Measurements from ENCODE around the gene TOMT. TPM values are rescaled to one million over a fixed set of nuclear protein-coding genes. Genes with fewer than 3 reads are reported as not detected.

Gene TOMT
- polyA plus RNA-seq, 1 donor from 2014 or later: 0.76 TPM

- peak overlapping the region; percentile 7 for H3K27ac ChIP-seq (ENCODE audit: low read length)
- no peak overlapping the region for H3K4me3 ChIP-seq (ENCODE audit: low read length)
- H3K9ac ChIP-seq (ENCODE audit: low read length): peak overlapping the region; percentile 5
- no peak overlapping the region for H2AFZ ChIP-seq (ENCODE audit: low read depth, low read length)
- H3K9me2 ChIP-seq (ENCODE audit: insufficient read depth, low read length): no peaks in the 10 kb centered on the region
- H3K27me3 ChIP-seq (ENCODE audit: insufficient read depth, low read depth, low read length): no peaks in the 10 kb centered on the region
- H3F3A ChIP-seq (ENCODE audit: insufficient read depth, low read length, poor library complexity, severe bottlenecking): no peaks in the 10 kb centered on the region
- H3K4me2 ChIP-seq (ENCODE audit: low read length): no peak overlapping the region
- no peaks in the 10 kb centered on the region for H4K20me1 ChIP-seq (ENCODE audit: insufficient read depth)
- no peaks in the 10 kb centered on the region for H3K9me3 ChIP-seq (ENCODE audit: low read length)
- no peak for TF ChIP-seq POLR2AphosphoS5 (IDR thresholded peaks at IDR 0.05)
- no peak for TF ChIP-seq EP300 (conservative IDR thresholded peaks at IDR 0.05; ENCODE audit: poor library complexity, severe bottlenecking)
- no peak for TF ChIP-seq SMC3 (conservative IDR thresholded peaks at IDR 0.05; ENCODE audit: poor library complexity)
- no peaks in the 10 kb centered on the region for H3K36me3 ChIP-seq (ENCODE audit: insufficient read depth, low read length)
- no peaks in the 10 kb centered on the region for H3K79me2 ChIP-seq (replicated peaks; ENCODE audit: insufficient read depth, low read length)
Measured at GRCh38 chr11:72085621-72086351, 19.9 kb upstream of the TOMT start.

- Histone ChIP-seq H3K4me3 (ENCODE audit: low read length) (no peak overlapping the region), H3K27me3 (ENCODE audit: insufficient read depth, low read depth, low read length) (no peaks in the 10 kb centered on the region), H4K20me1 (ENCODE audit: insufficient read depth) (no peaks in the 10 kb centered on the region), H3K36me3 (ENCODE audit: insufficient read depth, low read length) (no peaks in the 10 kb centered on the region), H3K9me3 (ENCODE audit: low read length) (no peaks in the 10 kb centered on the region), H3K4me2 (ENCODE audit: low read length) (no peak overlapping the region), H3K79me2 (replicated peaks; ENCODE audit: insufficient read depth, low read length) (no peaks in the 10 kb centered on the region), H3F3A (ENCODE audit: insufficient read depth, low read length, poor library complexity, severe bottlenecking) (no peaks in the 10 kb centered on the region), H3K27ac (ENCODE audit: low read length) (no peak overlapping the region), H3K9me2 (ENCODE audit: insufficient read depth, low read length) (no peaks in the 10 kb centered on the region), H3K9ac (ENCODE audit: low read length) (no peak overlapping the region), H2AFZ (ENCODE audit: low read depth, low read length) (no peak overlapping the region)
- no peak for TF ChIP-seq RAD21 (conservative IDR thresholded peaks at IDR 0.05)
- no peak for TF ChIP-seq SMC3 (conservative IDR thresholded peaks at IDR 0.05; ENCODE audit: poor library complexity)
- no peak for TF ChIP-seq POLR2AphosphoS5 (IDR thresholded peaks at IDR 0.05)
- no peak for TF ChIP-seq REST (IDR thresholded peaks at IDR 0.05; ENCODE audit: borderline replicate concordance)
- no peak for TF ChIP-seq TAF1 (IDR thresholded peaks at IDR 0.05; ENCODE audit: low read depth)
Measured at GRCh38 chr11:72088076-72088808, 17.5 kb upstream of the TOMT start.

GRCh38 chr11:72091292-72091691 lies 14.4 kb upstream of the TOMT start:
- Histone ChIP-seq H3K27me3 (ENCODE audit: insufficient read depth, low read depth, low read length) (no peaks in the 10 kb centered on the region), H3K9ac (ENCODE audit: low read length) (no peak overlapping the region), H3K79me2 (replicated peaks; ENCODE audit: insufficient read depth, low read length) (no peaks in the 10 kb centered on the region), H3F3A (ENCODE audit: insufficient read depth, low read length, poor library complexity, severe bottlenecking) (no peaks in the 10 kb centered on the region), H3K4me2 (ENCODE audit: low read length) (no peak overlapping the region), H2AFZ (ENCODE audit: low read depth, low read length) (no peak overlapping the region), H3K9me2 (ENCODE audit: insufficient read depth, low read length) (no peaks in the 10 kb centered on the region), H3K27ac (ENCODE audit: low read length) (no peak overlapping the region), H3K4me3 (ENCODE audit: low read length) (no peak overlapping the region), H4K20me1 (ENCODE audit: insufficient read depth) (no peaks in the 10 kb centered on the region), H3K36me3 (ENCODE audit: insufficient read depth, low read length) (no peaks in the 10 kb centered on the region), H3K9me3 (ENCODE audit: low read length) (no peaks in the 10 kb centered on the region)
- peak; percentile 84 for TF ChIP-seq CTCF (IDR thresholded peaks at IDR 0.05; ENCODE audit: poor library complexity, severe bottlenecking)
- TF ChIP-seq REST (IDR thresholded peaks at IDR 0.05; ENCODE audit: borderline replicate concordance): no peak
- peak; percentile 79 for TF ChIP-seq RAD21 (conservative IDR thresholded peaks at IDR 0.05)
- TF ChIP-seq SMC3 (conservative IDR thresholded peaks at IDR 0.05; ENCODE audit: poor library complexity): peak; percentile 92
- TF ChIP-seq TAF1 (IDR thresholded peaks at IDR 0.05; ENCODE audit: low read depth): no peak

Data from neural cell (in vitro differentiated cells).